HG02642 (cell line): ENCODE measurements around the gene ATOH8.

Experiments used
- ATAC-seq: cut with Tn5 transposase; IDR thresholded peaks from one replicate; pipeline ENCODE4 v1.9.1; 2021; ENCODE audit warnings: mild to moderate bottlenecking; ENCODE audit not compliant: unreplicated experiment, poor library complexity

ATOH8 gene

DNA sequence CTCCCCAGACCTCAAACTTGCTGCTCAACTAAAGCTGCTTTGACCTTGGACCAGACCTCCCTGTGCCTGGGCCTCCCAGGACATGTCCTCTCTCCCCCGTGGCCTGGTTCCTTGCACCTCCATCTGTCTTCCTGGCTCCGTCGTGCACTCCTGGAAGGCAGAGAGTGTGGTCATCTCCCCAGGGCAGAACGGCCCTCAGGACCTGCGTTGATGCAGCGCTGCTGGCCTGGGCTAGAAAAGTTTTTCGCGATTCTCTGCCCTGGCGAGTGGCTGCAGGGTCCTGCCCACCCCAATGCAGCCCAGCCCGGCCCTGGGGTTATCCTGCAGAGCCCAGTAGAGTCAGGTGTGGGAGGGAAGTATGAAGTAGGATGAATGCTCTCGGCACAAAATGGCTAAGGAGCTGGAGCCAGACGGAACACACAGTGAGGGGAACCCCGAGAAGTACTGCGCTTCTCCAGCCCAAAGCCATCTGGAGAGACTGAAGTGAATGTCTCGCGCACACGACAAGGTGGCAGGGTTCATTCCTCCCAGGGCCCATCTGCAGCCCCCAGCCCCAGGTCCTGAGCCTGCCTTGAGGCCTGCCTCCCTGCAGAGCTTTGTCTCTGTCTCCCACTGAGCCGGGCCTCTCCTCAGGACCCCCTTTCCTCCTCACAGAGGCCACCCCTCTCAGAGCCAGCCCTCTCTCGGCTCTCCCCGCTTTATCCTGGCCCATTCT lies 41.7 kb downstream of the ATOH8 start:
- no peak for ATAC-seq

GRCh38 chr2:85796046-85796340 lies 42.2 kb downstream of the ATOH8 start:
- ATAC-seq: no peak

GRCh38 chr2:85796341-85797262 lies 42.8 kb downstream of the ATOH8 start:
- no peak for ATAC-seq

DNA sequence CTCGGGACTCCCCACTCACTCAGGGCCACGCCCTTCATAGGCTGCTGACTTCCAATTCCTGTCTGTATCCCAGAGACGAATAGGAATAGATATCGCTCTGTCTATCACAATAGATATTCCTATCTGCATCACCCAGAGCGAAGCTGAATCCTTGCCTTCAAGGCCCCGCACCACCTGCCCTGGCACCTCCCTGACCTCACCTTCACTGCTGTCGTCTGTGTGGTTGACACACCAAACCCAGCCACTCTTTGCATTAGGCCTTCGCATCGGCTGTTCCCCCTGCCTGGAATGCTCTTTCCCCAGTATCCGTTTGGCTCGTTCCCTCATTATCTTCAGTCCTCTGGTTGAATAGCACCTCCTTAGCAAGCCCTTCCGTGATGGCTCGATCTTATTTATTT lies 43.5 kb downstream of the ATOH8 start:
- ATAC-seq: no peak

- ATAC-seq: no peak
These were observed 44.1 kb downstream of the ATOH8 start for GRCh38 chr2:85797921-85798320.

DNA sequence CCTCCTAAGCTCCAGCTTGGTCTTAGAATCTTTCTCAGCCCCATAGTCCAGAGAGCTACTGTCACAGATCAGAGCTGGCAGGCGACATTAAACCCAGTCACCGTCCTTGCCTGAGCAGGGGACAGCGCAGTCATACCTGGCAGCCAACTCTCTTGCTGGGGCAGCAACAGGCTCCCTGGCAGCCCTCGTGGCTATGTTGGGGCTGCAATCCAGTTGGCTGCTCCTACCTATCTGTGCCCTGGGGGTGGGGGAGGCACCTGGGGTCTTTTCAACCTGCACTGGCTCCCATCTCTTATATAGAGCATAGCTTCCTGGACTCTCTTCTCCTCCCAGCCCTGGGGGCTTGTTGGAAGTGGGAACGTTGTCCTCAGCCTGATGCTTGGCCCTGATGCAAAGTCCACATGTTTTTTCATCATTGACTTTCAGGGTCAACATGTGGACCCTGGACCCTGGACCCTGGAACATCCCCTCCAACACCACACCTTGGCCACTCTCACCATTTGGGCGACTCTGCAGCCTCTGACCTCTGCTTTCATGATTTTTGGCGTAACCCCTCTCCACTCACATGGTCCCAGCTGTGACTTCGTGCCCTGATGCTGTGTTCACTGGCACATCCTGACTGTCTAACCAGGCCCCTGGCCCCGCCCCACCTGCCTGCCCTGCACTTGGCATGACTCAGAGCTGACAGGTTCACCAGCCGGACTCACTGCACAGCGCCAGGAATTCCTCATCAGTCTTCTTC lies 45.6 kb downstream of the ATOH8 start:
- ATAC-seq: no peak

GRCh38 chr2:85800586-85800985 lies 46.8 kb downstream of the ATOH8 start:
- ATAC-seq: no peak

GRCh38 chr2:85801871-85802270 lies 48.1 kb downstream of the ATOH8 start:
- ATAC-seq: no peak

DNA sequence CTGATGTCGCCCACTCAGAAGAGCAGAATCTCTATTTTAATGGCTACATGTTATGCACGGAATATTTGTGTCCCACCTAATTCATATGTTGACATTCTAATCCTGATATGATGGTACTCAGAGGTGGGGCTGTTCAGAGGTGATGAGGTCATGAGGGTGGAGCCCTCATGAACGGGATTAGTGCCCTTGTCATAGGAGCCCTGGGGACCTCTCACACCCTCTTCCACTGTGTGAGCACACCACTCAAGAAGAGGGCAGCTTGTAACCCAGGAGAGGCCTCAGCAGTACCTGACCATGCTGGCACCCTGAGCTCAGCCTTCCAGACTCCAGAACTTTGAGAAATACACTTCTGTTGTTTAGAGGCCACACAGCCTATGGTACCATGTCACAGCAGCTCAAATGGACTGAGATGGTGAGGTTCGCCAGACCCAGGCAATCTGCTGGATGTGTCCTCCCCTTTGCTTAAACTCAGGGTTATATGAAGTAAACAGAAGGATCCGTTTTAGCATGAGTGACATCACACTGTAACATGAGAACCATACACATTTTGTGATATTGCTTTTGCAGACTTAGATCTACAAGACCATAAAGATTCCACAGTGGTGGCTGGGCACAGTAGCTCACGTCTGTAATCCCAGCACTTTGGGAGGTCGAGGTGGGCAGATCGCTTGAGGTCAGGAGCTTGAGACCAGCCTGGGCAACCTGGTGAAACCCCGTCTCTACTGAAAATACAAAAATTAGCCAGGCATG lies 48.7 kb downstream of the ATOH8 start:
- ATAC-seq: no peak

GRCh38 chr2:85803704-85804425 lies 50.1 kb downstream of the ATOH8 start:
- ATAC-seq: no peak

GRCh38 chr2:85804583-85804982 lies 50.8 kb downstream of the ATOH8 start:
- no peak for ATAC-seq

DNA sequence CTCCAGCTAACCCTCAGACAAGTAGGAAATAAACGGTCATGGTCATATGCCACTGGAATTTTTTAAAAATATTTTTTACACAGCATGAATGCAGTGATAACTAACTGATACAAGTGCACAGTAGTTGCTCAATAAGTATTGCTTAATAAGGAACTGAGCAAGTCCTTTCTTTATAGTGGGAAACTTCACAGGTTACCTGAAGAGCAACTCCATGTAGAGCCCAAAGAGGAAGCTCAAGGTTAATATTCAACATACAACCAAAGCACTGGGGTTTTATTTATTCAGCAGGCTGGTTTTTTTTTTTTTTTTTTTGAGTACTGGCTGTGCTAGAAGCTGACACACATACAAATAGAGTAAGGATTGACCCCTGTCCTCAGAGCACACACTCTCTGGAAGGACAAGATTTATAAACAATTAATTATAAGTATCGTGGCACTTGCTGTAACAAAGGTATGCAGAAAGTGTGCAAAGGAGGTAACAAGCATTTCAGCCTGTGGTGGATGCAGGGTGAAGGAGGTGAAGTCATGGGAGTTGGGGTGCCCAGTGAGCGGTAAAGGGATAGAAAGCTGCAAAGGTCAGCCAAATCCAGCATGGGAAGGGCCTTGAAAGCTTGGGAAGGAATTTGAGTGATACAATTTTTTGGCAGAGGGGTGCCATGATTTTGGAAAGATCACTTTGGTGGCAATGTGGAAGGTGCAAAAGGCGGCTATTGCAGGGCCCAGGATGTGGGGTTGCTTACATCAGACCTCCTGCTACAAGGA lies 52.7 kb downstream of the ATOH8 start:
- no peak for ATAC-seq

- ATAC-seq: no peak
These were observed 54.0 kb downstream of the ATOH8 start for GRCh38 chr2:85807756-85808155.

GRCh38 chr2:85810371-85811179 lies 56.8 kb downstream of the ATOH8 start:
- no peak for ATAC-seq

DNA sequence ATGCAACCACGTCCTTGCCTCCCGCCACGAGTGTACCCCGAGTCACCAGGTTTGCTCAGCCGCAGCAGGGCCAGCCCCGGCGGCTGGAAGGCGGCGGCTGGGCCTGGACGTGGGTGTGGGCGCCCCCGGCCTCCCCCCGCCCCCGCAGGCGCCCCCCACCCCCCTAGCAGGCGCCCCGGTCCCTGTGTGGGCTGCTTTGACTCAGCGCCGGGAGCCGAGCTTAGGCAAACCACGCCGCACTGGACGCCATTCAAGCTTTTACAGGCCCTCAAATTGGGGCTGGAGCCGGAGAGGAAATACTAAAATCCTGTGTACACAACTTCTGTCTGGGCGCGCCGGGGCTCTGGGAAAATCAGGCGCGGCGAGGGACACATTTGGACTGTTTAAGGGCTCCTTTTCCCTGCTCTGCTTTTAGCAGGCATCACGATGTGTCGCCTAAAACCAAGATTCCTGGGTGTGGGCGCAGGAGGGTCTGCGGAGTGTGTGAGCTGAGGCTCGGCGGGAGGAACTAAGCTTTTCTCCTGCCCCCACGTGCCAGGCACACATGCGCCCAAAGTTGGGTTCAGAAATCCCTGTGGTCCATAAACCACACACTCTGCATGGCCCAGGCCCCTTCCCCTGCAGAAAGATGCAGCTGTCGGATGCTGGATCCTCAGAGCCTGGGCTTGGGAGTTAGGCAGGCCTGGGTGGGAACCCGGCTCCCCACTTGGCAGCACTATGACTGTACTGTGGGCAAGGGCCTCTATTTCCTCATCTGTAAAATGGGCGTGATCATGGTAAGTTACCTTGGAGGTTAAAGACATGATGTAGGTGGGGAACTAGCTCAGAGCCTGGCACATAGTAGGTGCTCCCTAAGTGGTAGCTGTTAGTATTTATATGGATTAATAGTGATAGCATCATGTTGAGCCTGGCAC lies 57.6 kb downstream of the ATOH8 start:
- no peak for ATAC-seq

- no peak for ATAC-seq
These were observed 58.4 kb downstream of the ATOH8 start for GRCh38 chr2:85812094-85812735.
